Measurements from ENCODE around the gene DLAT. TPM values are rescaled to one million over a fixed set of nuclear protein-coding genes. Genes with fewer than 3 reads are reported as not detected.
"Not testable (repeated sequence)": the region's sequence is repeated elsewhere in the genome, so short reads cannot be mapped to it uniquely, and the experiment has no call there.

DLAT gene
- total RNA-seq, 1 experiment from 2014 or later, result 37.2 TPM

GRCh38 chr11:112048256-112048655 is 23.0 kb downstream of the DLAT start:
- DNase-seq (ENCODE audit: low spot score), result not testable (repeated sequence)

GRCh38 chr11:112049777-112050176 is 24.6 kb downstream of the DLAT start:
- DNase-seq (ENCODE audit: low spot score), result no peak

- DNase-seq (ENCODE audit: low spot score), result no peak
These were observed 25.5 kb downstream of the DLAT start for GRCh38 chr11:112050721-112051120.

GRCh38 chr11:112051768-112052167 is 26.6 kb downstream of the DLAT start:
- DNase-seq (ENCODE audit: low spot score), result no peak

GRCh38 chr11:112057170-112057569 is 32.0 kb downstream of the DLAT start:
- DNase-seq (ENCODE audit: low spot score), result no peak

- DNase-seq (ENCODE audit: low spot score), result no peak
These were observed 32.9 kb downstream of the DLAT start for GRCh38 chr11:112058103-112058502.

- DNase-seq (ENCODE audit: low spot score), result no peak
These were observed 37.7 kb downstream of the DLAT start for GRCh38 chr11:112062923-112063322.

- peak; percentile 96 for DNase-seq (ENCODE audit: low spot score)
These were observed 49.0 kb downstream of the DLAT start, which contains the start of the genes NKAPD1 and PIH1D2 for GRCh38 chr11:112073941-112074811. TSS of gene NKAPD1 (plus strand) at chr11:112074299. CDS start at chr11:112075575, 1,276 bp downstream. TSS of gene PIH1D2 (minus strand) at chr11:112074017. CDS start at chr11:112073174, 843 bp downstream.

GRCh38 chr11:112082729-112083128 is 57.5 kb downstream of the DLAT start:
- no peak for DNase-seq (ENCODE audit: low spot score)

- peak; percentile 62 for DNase-seq (ENCODE audit: low spot score)
These were observed 60.7 kb downstream of the DLAT start for GRCh38 chr11:112085822-112086421.

GRCh38 chr11:112086422-112087191 is 61.4 kb downstream of the DLAT start, which contains the start of the genes SDHD and TIMM8B:
TSS of gene SDHD (plus strand) at chr11:112086873. CDS start at chr11:112086908, 35 bp downstream.
TSS of gene TIMM8B (minus strand) at chr11:112086756. CDS start at chr11:112086723, 33 bp downstream.
- peak; percentile 100 for DNase-seq (ENCODE audit: low spot score)

GRCh38 chr11:112087212-112087611 is 62.0 kb downstream of the DLAT start:
- DNase-seq (ENCODE audit: low spot score), result no peak

- DNase-seq (ENCODE audit: low spot score), result not testable (repeated sequence)
These were observed 70.1 kb downstream of the DLAT start for GRCh38 chr11:112095302-112095701.

GRCh38 chr11:112096194-112096593 is 71.0 kb downstream of the DLAT start:
- DNase-seq (ENCODE audit: low spot score), result no peak

- no peak for DNase-seq (ENCODE audit: low spot score)
These were observed 72.7 kb downstream of the DLAT start for GRCh38 chr11:112097734-112098528.

- DNase-seq (ENCODE audit: low spot score), result no peak
These were observed 75.3 kb downstream of the DLAT start for GRCh38 chr11:112100462-112100861.

GRCh38 chr11:112103446-112103845 is 78.2 kb downstream of the DLAT start:
- no peak for DNase-seq (ENCODE audit: low spot score)

GRCh38 chr11:112106070-112106469 is 80.9 kb downstream of the DLAT start:
- no peak for DNase-seq (ENCODE audit: low spot score)

Data from HT-29 (cell line).